ENCODE data around the gene ARHGEF18. TPM values are rescaled to one million over a fixed set of nuclear protein-coding genes. Genes with fewer than 3 reads are reported as not detected.
"Not testable (repeated sequence)": the region's sequence is repeated elsewhere in the genome, so short reads cannot be mapped to it uniquely, and the experiment has no call there.

The ARHGEF18 gene
- total RNA-seq, 1 donor from 2014 or later = 42.4 TPM

DNA sequence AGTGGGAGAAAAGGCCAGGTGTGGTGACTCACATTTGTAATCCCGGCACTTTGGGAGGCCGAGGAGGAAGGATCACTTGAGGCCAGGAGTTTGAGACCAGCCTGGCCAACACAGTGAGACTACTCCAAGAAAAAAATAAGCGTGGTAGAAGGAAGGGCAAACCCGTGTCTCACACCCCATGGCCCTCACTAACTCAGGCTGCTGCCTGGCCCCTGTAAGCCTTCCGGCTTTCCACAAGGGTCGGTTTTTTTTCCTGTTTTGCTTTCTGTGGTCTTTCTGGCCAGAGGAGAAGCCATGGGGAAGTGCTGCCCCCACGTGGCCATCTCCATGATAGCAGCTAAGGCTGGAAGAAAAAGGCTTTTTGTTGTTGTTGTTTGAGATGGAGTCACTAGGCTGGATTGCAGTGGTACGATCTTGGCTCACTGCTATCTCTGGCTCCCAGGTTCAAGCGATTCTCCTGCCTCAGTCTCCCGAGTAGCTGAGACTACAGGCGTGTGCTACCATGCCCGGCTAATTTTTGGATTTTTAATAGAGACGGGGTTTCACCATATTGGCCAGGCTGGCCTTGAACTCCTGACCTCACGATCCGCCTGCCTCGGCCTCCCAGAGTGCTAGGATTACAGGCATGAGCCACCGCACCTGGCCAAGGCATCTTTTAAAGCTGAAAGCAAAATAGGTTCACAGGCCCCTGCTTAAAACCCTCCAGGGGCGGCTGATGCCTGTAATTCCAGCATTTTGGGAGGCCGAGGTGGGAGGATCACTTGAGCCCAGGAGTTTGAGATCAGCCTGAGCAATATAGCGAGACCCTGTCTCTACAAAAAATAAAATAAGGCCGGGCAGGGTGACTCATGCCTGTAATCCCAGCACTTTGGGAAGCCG, 7.5 kb upstream of the ARHGEF18 start:
- TF ChIP-seq, protein P1, sequence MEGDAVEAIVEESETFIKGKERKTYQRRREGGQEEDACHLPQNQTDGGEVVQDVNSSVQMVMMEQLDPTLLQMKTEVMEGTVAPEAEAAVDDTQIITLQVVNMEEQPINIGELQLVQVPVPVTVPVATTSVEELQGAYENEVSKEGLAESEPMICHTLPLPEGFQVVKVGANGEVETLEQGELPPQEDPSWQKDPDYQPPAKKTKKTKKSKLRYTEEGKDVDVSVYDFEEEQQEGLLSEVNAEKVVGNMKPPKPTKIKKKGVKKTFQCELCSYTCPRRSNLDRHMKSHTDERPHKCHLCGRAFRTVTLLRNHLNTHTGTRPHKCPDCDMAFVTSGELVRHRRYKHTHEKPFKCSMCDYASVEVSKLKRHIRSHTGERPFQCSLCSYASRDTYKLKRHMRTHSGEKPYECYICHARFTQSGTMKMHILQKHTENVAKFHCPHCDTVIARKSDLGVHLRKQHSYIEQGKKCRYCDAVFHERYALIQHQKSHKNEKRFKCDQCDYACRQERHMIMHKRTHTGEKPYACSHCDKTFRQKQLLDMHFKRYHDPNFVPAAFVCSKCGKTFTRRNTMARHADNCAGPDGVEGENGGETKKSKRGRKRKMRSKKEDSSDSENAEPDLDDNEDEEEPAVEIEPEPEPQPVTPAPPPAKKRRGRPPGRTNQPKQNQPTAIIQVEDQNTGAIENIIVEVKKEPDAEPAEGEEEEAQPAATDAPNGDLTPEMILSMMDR (IDR thresholded peaks at IDR 0.05) = peak; percentile 91
- intact Hi-C loops (cut with DNase I) = no loop called here
- no peaks in the 10 kb centered on the region for H3K36me3 ChIP-seq
- peak; percentile 85 for DNase-seq
- no peak overlapping the region for H3K27ac ChIP-seq
- ATAC-seq = peak; percentile 48 to 71
- no peaks in the 10 kb centered on the region for H3K9me3 ChIP-seq
- H3K4me3 ChIP-seq = no peak overlapping the region
- peaks cover 22% of the 10 kb centered on the region for H3K4me1 ChIP-seq
- no peaks in the 10 kb centered on the region for H3K27me3 ChIP-seq (ENCODE audit: low read depth)

DNA sequence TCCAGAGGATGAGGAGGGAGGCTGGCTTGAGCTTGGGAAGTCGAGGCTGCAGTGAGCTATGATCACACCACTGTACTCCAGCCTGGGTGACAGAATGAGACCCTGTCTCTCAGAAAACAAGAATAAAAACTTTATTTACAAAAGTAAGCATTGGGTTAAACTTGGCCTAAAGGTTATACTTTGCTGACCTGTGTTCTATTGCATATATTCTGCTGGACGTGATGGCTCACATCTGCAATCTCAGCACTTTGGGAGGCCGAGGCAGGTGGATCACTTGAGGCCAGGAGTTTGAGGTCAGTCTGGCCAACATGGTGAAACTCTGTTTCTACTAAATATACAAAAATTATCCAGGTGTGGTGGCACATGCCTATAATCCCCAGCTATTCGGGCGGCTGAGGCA, 6.6 kb upstream of the ARHGEF18 start:
- H3K27me3 ChIP-seq (ENCODE audit: low read depth) = no peaks in the 10 kb centered on the region
- H3K4me1 ChIP-seq = peaks cover 13% of the 10 kb centered on the region
- H3K27ac ChIP-seq = no peak overlapping the region
- TF ChIP-seq, protein P1 (IDR thresholded peaks at IDR 0.05) = no peak
- DNase-seq = no peak
- intact Hi-C loops (cut with DNase I) = no loop called here
- no peak overlapping the region for H3K4me3 ChIP-seq
- H3K9me3 ChIP-seq = no peaks in the 10 kb centered on the region
- no peak for ATAC-seq
- no peaks in the 10 kb centered on the region for H3K36me3 ChIP-seq

DNA sequence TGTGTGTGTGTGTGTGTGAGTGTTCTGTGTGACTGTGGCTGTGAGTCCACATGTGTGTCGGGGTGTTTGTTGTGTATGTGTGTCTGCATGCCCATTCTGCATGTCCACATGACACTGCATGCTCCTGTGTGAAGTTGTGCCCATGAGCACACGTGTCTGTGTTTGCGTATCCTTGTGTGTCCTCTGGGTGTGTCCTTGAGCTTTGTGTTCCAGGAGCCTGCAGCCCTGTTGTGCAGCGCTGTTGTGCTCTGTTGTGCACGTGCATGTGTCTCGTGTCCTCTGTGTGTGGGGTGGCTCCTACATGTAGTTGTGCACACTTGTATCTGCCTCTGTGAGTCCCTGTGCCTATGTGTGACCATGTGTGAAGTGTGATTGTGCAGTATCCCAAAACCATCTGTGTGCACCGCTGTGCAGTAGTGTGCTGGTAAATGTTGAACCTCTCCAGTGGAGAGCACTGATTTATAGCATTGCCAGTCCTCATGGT, 2.2 kb upstream of the ARHGEF18 start:
- H3K36me3 ChIP-seq = no peaks in the 10 kb centered on the region
- no peaks in the 10 kb centered on the region for H3K4me1 ChIP-seq
- H3K4me3 ChIP-seq = no peak overlapping the region
- H3K9me3 ChIP-seq = no peaks in the 10 kb centered on the region
- no peaks in the 10 kb centered on the region for H3K27me3 ChIP-seq (ENCODE audit: low read depth)
- intact Hi-C loops (cut with DNase I) = no loop called here
- TF ChIP-seq, protein P1 (IDR thresholded peaks at IDR 0.05) = no peak
- DNase-seq = no peak
- H3K27ac ChIP-seq = no peak overlapping the region
- no peak for ATAC-seq

DNA sequence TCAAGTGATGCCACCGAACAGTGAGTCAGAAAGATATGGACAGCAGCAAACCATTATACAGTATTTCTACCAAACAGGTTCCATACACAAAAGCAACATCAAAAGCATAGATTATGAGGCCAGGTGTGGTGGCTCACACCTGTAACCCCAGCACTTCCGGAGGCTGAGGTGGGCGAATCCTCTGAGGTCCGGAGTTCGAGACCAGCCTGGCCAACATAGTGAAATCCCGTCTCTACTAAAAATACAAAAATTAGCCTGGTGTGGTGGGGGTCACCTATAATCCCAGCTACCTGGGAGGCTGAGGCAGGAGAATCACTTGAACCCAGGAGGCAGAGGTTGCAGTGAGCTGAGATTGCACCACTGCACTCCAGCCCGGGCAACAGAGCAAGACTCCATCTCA, 1.7 kb upstream of the ARHGEF18 start:
- intact Hi-C loops (cut with DNase I); H3K27ac ChIP-seq; H3K27me3 ChIP-seq (ENCODE audit: low read depth); H3K9me3 ChIP-seq; H3K4me1 ChIP-seq; H3K36me3 ChIP-seq; DNase-seq; ATAC-seq; H3K4me3 ChIP-seq: not testable (repeated sequence)

DNA sequence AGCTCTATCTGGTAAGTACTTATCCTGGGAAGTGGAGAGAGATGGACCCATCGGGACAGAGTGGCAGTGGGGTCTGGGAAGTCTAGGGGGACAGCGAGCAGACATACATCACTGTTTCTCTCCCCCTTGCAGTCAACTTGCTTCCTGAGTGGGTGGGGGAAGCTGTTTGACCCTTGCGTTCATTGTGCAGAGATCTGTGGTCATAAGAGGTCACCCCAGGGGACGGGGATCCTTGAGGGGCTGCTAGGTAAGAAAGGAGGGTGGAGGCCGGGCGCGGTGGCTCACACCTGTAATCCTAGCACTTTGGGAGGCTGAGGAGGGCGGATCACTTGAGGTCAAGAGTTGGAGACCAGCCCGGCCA, 474 bp downstream of the ARHGEF18 start:
- ATAC-seq = peak; percentile 10 to 30
- H3K4me3 ChIP-seq = peak overlapping the region; percentile 43

More for the DNA sequence above, 474 bp downstream of the ARHGEF18 start:
- H3K27me3 ChIP-seq (ENCODE audit: low read depth) = no peaks in the 10 kb centered on the region
- no peaks in the 10 kb centered on the region for H3K4me1 ChIP-seq
- TF ChIP-seq, protein P1 (IDR thresholded peaks at IDR 0.05) = no peak
- DNase-seq = no peak
- H3K27ac ChIP-seq = peak overlapping the region; percentile 60
- intact Hi-C loops (cut with DNase I) = no loop called here
- H3K9me3 ChIP-seq = peaks cover 7% of the 10 kb centered on the region
- H3K36me3 ChIP-seq = no peaks in the 10 kb centered on the region

Measured in lower lobe of right lung (tissue), 2 donors.